ENCODE measurements around the gene KIF26A. TPM values are rescaled to one million over a fixed set of nuclear protein-coding genes. Genes with fewer than 3 reads are reported as not detected.

KIF26A gene
- polyA plus RNA-seq, 1 of the 3 experiments (the other 2 are of a cell fraction) = 1.7 TPM

DNA sequence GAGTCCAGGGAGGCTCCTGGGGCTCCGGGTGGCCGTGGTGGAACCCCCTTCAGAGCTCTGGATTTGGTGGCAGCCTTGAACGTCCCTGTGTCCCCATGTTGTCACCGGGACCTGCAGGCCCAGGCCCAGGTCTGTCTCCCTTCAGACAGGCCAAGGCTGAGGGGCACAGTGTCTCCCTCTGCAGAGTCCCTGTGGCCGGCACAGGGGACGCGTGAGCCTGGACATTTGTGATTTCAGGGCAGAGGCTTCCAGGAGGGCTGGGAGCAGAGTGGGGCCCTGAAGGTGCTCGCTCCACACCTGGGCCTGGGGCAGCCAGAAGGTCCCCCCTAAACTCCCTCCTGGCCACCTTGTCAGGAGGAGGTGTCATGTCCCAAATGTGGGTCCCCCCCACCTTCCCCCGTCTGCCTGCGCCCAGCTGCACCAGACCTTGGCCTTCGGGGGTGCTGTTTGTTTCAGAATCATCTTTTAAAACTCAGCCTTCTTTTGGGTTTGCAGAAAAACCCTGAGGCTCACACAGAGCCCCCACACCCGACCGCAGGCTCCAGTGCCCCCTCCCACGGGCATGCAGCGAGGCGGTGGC is 47.6 kb downstream of the KIF26A start:
- Histone ChIP-seq H3K36me3 (replicated peaks in 1 of 2; ENCODE audit: control insufficient read depth in 1 of 2, insufficient read depth in 2 of 2, low read length in 1 of 2) (no peaks in the 10 kb centered on the region), H3K4me3 (ENCODE audit: low read depth in 2 of 2, low read length in 1 of 2) (no peak overlapping the region), H2AFZ (ENCODE audit: low read depth) (no peak overlapping the region), H3K79me2 (ENCODE audit: insufficient read depth) (no peaks in the 10 kb centered on the region), H3K9me2 (no peaks in the 10 kb centered on the region), H3F3A (replicated peaks; ENCODE audit: insufficient read depth) (no peaks in the 10 kb centered on the region), H3K4me1 (ENCODE audit: control insufficient read depth in 1 of 2, insufficient read depth in 2 of 2, low read depth in 1 of 2, low read length in 1 of 2) (peaks cover 0 to 30% of the 10 kb centered on the region in 2 experiments; a peak in 1 of 4 replicates), H3K4me2 (no peak overlapping the region), H3K9me3 (no peaks in the 10 kb centered on the region), H3K9ac (no peak overlapping the region), H3K27me3 (ENCODE audit: insufficient read depth) (no peaks in the 10 kb centered on the region), H4K20me1 (ENCODE audit: insufficient read depth) (no peaks in the 10 kb centered on the region), H3K27ac (ENCODE audit: low read depth in 2 of 2, low read length in 1 of 2) (no peak overlapping the region)
- ChIA-PET POLR2A (interaction anchor here (1.2 to 1.7 kb wide), 2 partner anchors 16 to 37 kb away, joined by 4 to 5 read pairs; no protein-coding TSS in a partner anchor), CTCF (interaction anchor here (0.6 to 2.0 kb wide), 12 partner anchors 11 to 512 kb away, joined by 3 to 12 read pairs (median 4); no protein-coding TSS in a partner anchor)
- DNase-seq = no peak
- TF ChIP-seq POLR2AphosphoS5 (IDR thresholded peaks at IDR 0.05; ENCODE audit: low read depth, low read length) (no peak), RAD21 (IDR thresholded peaks at IDR 0.05; ENCODE audit: low read length) (no peak), TEAD4 (IDR thresholded peaks at IDR 0.05; ENCODE audit: borderline replicate concordance, insufficient read depth) (no peak), GABPA (IDR thresholded peaks at IDR 0.05; ENCODE audit: low read depth) (no peak), FOSL2 (IDR thresholded peaks at IDR 0.05; ENCODE audit: borderline replicate concordance, low read depth) (no peak), RFX5 (IDR thresholded peaks at IDR 0.05; ENCODE audit: low read length) (no peak), GATA2 (CRISPR knock-in tag; IDR thresholded peaks at IDR 0.05) (no peak), RXRA (IDR thresholded peaks at IDR 0.05; ENCODE audit: borderline replicate concordance, low read depth) (no peak), EZH2phosphoT487 (IDR thresholded peaks at IDR 0.05; ENCODE audit: borderline replicate concordance, low read depth) (no peak)
- TF ChIP-seq, protein P1, sequence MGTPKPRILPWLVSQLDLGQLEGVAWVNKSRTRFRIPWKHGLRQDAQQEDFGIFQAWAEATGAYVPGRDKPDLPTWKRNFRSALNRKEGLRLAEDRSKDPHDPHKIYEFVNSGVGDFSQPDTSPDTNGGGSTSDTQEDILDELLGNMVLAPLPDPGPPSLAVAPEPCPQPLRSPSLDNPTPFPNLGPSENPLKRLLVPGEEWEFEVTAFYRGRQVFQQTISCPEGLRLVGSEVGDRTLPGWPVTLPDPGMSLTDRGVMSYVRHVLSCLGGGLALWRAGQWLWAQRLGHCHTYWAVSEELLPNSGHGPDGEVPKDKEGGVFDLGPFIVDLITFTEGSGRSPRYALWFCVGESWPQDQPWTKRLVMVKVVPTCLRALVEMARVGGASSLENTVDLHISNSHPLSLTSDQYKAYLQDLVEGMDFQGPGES (IDR thresholded peaks at IDR 0.05; ENCODE audit: low read depth, low read length) = no peak
- TF ChIP-seq, protein P2, sequence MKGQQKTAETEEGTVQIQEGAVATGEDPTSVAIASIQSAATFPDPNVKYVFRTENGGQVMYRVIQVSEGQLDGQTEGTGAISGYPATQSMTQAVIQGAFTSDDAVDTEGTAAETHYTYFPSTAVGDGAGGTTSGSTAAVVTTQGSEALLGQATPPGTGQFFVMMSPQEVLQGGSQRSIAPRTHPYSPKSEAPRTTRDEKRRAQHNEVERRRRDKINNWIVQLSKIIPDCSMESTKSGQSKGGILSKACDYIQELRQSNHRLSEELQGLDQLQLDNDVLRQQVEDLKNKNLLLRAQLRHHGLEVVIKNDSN (IDR thresholded peaks at IDR 0.05; ENCODE audit: borderline replicate concordance, low read depth) = no peak
- 76% methylated on average over 11 of the region's 16 CpGs for WGBS (ENCODE audit: low lambda C conversion rate)

DNA sequence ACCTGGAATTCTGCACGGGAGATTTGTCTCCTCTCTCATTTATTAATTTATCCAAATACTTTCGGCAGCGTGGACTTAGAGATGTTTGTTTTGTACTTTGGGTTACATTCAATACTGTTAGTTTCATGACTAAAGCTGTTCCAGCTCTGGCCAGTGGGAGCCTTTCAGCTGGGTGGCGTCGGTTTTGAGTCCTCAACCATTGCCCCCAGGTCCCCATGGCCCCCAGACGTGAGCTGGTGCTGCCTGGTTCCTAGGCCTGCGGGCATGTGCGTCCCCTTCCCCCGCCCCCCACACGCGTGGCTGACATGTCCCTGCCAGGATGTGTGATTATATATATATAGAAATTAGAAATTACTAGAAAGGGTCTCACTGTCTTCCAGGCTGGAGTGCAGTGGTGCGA is 48.2 kb downstream of the KIF26A start:
- H2AFZ ChIP-seq (ENCODE audit: low read depth) = no peak overlapping the region
- H3K27ac ChIP-seq (ENCODE audit: low read depth in 2 of 2, low read length in 1 of 2) = no peak overlapping the region
- H4K20me1 ChIP-seq (ENCODE audit: insufficient read depth) = no peaks in the 10 kb centered on the region
- peaks cover 0 to 30% of the 10 kb centered on the region in 2 experiments; a peak in 1 of 4 replicates for H3K4me1 ChIP-seq (ENCODE audit: control insufficient read depth in 1 of 2, insufficient read depth in 2 of 2, low read depth in 1 of 2, low read length in 1 of 2)
- no peak overlapping the region for H3K4me2 ChIP-seq
- DNase-seq = no peak
- H3K9ac ChIP-seq = no peak overlapping the region
- H3K9me2 ChIP-seq = no peaks in the 10 kb centered on the region
- no peaks in the 10 kb centered on the region for H3K79me2 ChIP-seq (ENCODE audit: insufficient read depth)
- TF ChIP-seq EP300 (IDR thresholded peaks at IDR 0.05; ENCODE audit: borderline replicate concordance in 1 of 2, low read depth in 1 of 2, low read length in 1 of 2) (no peak), NRF1 (IDR thresholded peaks at IDR 0.05; ENCODE audit: low read depth, low read length) (no peak), SIN3A (IDR thresholded peaks at IDR 0.05; ENCODE audit: borderline replicate concordance, low read depth, low read length) (no peak), FOSL2 (IDR thresholded peaks at IDR 0.05; ENCODE audit: borderline replicate concordance, low read depth) (no peak), RFX5 (IDR thresholded peaks at IDR 0.05; ENCODE audit: low read length) (no peak), GATA2 (CRISPR knock-in tag; IDR thresholded peaks at IDR 0.05) (no peak), TEAD4 (IDR thresholded peaks at IDR 0.05; ENCODE audit: borderline replicate concordance, insufficient read depth) (no peak), RAD21 (IDR thresholded peaks at IDR 0.05; ENCODE audit: low read length) (no peak), MEF2A (IDR thresholded peaks at IDR 0.05; ENCODE audit: borderline replicate concordance, low read depth) (no peak), POLR2AphosphoS5 (IDR thresholded peaks at IDR 0.05; ENCODE audit: low read depth, low read length) (no peak), ELF1 (IDR thresholded peaks at IDR 0.05) (no peak), MXI1 (IDR thresholded peaks at IDR 0.05; ENCODE audit: low read depth, low read length) (no peak)
- TF ChIP-seq, protein P3, sequence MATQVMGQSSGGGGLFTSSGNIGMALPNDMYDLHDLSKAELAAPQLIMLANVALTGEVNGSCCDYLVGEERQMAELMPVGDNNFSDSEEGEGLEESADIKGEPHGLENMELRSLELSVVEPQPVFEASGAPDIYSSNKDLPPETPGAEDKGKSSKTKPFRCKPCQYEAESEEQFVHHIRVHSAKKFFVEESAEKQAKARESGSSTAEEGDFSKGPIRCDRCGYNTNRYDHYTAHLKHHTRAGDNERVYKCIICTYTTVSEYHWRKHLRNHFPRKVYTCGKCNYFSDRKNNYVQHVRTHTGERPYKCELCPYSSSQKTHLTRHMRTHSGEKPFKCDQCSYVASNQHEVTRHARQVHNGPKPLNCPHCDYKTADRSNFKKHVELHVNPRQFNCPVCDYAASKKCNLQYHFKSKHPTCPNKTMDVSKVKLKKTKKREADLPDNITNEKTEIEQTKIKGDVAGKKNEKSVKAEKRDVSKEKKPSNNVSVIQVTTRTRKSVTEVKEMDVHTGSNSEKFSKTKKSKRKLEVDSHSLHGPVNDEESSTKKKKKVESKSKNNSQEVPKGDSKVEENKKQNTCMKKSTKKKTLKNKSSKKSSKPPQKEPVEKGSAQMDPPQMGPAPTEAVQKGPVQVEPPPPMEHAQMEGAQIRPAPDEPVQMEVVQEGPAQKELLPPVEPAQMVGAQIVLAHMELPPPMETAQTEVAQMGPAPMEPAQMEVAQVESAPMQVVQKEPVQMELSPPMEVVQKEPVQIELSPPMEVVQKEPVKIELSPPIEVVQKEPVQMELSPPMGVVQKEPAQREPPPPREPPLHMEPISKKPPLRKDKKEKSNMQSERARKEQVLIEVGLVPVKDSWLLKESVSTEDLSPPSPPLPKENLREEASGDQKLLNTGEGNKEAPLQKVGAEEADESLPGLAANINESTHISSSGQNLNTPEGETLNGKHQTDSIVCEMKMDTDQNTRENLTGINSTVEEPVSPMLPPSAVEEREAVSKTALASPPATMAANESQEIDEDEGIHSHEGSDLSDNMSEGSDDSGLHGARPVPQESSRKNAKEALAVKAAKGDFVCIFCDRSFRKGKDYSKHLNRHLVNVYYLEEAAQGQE (IDR thresholded peaks at IDR 0.05; ENCODE audit: low read depth, low read length) = no peak
- TF ChIP-seq, protein P4, sequence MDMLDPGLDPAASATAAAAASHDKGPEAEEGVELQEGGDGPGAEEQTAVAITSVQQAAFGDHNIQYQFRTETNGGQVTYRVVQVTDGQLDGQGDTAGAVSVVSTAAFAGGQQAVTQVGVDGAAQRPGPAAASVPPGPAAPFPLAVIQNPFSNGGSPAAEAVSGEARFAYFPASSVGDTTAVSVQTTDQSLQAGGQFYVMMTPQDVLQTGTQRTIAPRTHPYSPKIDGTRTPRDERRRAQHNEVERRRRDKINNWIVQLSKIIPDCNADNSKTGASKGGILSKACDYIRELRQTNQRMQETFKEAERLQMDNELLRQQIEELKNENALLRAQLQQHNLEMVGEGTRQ (IDR thresholded peaks at IDR 0.05; ENCODE audit: borderline replicate concordance, low read depth, low read length) = no peak
- no peak overlapping the region for H3K4me3 ChIP-seq (ENCODE audit: low read depth in 2 of 2, low read length in 1 of 2)
- H3K9me3 ChIP-seq = no peaks in the 10 kb centered on the region
- H3K36me3 ChIP-seq (replicated peaks in 1 of 2; ENCODE audit: control insufficient read depth in 1 of 2, insufficient read depth in 2 of 2, low read length in 1 of 2) = no peaks in the 10 kb centered on the region
- 78% methylated on average over 11 of the region's 12 CpGs for WGBS (ENCODE audit: low lambda C conversion rate)
- no peaks in the 10 kb centered on the region for H3K27me3 ChIP-seq (ENCODE audit: insufficient read depth)
- POLR2A ChIA-PET = interaction anchor here (1.2 to 1.7 kb wide), 2 partner anchors 16 to 37 kb away, joined by 4 to 5 read pairs; no protein-coding TSS in a partner anchor
- CTCF ChIA-PET = interaction anchor here (0.6 to 2.2 kb wide), 14 partner anchors 9 to 511 kb away, joined by 3 to 12 read pairs (median 4); no protein-coding TSS in a partner anchor
- H3F3A ChIP-seq (replicated peaks; ENCODE audit: insufficient read depth) = no peaks in the 10 kb centered on the region

All from SK-N-SH (cell line).